Activated T-helper 1 cell treated with anti-CD3 and anti-CD28 coated beads, Interleukin-2, amount 50 U/mL, for 16 hours (primary cell): ENCODE measurements around the gene WDR54.
"Not testable (repeated sequence)": the region's sequence is repeated elsewhere in the genome, so short reads cannot be mapped to it uniquely, and the experiment has no call there.

ENCODE experiments used
- DNase-seq, 2 donors: peaks; one replicate each; pipeline ENCODE4 v3.0.0-alpha.2; 2020; ENCODE audit warnings: low read depth in 1 of 2, low spot score in 1 of 2

The WDR54 gene

DNA sequence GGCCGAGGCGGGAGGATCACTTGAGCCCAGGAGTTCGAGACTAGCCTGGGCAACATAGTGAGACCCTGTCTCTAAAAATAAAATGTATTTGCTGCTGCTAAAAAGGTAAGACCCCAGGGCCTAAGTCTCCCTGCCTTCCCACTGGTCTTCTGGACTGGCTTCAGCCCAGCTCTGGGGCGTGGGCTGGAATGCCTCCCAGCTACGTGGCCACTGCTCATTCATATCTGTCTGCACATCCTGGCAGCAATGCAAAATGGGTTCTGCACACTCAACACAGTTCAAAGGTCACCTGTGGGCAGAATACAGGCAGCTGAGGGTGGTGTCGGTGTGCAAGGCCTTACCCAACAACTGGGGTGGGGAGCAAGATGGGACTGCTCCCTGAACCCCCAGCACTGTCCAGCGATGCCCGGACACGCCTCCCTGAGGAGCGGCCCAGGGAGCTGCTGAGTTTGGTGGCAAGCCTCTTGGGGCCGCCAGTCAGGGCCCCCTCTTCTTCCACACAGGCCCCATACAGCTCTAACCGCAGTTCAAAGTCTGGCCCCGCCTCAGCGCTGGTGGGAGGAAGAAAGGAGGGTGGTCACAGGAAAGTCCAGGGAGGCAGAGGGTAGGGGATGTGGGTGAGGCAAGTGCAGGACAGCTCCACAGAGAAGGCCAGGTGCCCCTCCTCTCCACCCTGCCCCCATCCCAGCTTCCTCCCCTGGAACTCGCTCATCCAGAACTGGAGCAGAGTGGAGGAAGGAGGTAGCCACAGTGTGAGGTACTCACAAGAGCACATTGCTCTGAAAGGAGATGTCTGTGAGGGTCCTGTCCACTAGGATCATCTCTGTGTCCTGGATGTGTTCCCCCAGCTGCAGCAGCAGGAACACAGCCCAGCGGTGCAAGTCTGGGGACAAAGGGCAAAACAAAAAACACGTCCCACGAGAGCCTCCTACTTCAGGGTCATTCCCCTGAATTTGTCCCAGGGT, 8.2 kb downstream of the WDR54 start:
- no peak for DNase-seq

DNA sequence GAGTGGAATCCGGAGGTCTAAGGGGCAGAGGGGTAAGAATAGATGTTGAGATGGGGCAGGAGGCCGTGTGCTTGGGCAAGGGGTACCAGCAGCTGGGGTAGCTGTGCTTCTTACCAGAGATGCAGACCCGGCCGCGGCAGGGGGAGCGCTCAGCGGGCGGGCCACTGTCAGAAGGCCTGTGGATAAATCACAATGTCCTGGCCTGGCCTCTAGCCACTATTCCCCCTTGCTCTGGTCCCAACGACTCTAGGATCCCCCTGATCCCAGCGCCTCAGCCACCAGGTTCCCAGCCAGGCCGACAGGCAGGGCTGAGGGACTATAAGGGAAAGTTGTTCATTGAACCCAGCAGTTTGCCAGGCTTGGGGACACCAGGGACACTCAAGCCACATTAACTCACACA, 9.0 kb downstream of the WDR54 start:
- no peak for DNase-seq

- DNase-seq = no peak
Observed at GRCh38 chr2:74436111-74436805, 14.7 kb downstream of the WDR54 start.

GRCh38 chr2:74436848-74437695, 15.5 kb downstream of the WDR54 start:
- DNase-seq = no peak

- DNase-seq = no peak
Observed at GRCh38 chr2:74438248-74438647, 16.7 kb downstream of the WDR54 start.

DNA sequence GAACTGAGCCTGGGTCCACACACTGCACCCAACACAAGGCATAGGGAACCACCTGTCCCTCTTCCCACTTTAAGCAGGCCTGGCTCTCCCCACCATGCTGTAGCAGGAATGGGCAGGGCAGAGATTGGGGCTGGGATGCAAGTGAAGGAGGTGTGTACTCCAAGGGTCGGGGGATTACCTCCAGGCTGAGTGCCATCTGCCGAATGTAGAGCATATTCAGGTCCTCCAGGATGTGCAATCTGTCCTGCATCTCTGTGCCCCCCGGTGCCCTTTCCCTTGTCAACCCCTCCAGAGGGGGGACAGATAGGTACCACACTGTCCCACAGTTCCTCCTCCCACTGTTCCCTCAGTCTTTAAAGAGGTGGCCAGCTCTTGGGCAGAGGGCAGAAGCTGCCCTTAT, 17.8 kb downstream of the WDR54 start:
- no peak for DNase-seq

DNA sequence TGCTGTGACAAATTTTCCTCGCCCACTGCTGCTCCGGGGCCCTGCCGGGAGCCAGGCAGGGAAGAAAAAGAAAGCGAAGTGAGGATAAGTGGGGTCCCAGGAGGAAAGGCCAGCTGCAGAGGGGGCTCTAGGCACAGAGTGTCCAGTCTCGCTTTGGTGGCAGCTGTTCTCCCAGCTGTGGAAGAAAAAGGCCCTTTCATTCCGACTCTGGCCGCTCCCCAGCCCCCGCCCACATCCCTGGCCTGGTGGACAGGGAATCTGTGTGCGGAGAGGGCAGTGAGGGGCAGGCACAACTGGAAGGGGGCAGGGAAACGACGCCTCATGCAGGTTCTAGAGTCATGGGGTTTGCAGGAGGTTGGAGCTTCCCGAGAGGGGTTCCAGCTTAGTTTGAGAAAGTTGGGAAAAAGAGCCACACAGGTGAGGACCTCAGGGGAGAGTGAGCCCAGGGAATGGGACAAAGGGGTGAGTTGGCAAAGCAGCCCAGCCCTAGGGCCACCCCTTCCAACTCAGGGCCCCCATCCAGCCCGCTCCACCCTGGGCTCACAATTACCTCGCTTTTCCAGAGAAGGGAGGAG, 18.4 kb downstream of the WDR54 start:
- DNase-seq = no peak

DNA sequence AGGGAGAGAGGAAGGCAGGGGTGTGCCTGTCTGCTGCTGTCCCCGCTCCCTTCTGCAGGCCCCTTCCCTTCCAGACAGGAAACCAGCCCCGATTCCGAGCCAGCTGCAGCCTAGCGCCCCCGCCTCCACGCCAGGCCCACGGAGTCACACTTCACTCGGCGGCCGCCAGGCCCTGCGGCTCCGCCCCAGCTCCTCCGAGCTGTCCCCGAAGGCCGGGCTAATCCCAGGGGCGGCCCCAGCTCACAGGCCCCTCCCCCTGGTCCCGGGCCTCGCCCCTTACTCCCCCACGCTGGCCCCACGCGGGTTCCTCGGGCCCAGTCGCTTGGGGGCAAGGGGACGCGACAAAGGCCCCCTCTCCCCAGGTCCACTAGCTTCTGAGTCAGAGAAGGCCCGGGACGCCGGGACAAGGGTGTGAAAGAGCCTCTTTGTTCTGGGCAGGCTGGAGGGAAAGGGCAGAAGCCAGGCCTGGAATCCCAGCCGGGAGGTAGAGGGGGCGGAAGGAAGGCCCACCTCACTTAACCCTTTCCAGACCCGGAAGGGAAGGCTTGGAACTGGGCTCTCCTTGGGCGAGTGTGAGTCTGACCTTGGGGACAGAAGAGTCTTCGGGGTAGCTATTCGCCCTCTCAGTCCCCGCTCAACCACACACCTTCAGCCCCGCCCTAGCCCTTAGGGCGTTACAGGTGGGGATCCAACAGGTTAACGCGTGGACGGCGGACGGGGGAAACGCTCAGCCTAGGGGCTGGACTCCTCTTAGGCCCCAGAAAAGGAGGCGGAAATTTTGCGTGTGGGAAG, 19.0 kb downstream of the WDR54 start:
- no peak for DNase-seq

GRCh38 chr2:74441170-74441689, 19.7 kb downstream of the WDR54 start:
- no peak for DNase-seq

GRCh38 chr2:74441690-74442482, 20.4 kb downstream of the WDR54 start, which contains the start of gene RTKN:
RTKN (minus strand) TSS chr2:74441937; CDS start chr2:74441816, 121 bp downstream.
- no peak for DNase-seq

GRCh38 chr2:74442483-74443297, 21.2 kb downstream of the WDR54 start:
- DNase-seq = not testable (repeated sequence)

DNA sequence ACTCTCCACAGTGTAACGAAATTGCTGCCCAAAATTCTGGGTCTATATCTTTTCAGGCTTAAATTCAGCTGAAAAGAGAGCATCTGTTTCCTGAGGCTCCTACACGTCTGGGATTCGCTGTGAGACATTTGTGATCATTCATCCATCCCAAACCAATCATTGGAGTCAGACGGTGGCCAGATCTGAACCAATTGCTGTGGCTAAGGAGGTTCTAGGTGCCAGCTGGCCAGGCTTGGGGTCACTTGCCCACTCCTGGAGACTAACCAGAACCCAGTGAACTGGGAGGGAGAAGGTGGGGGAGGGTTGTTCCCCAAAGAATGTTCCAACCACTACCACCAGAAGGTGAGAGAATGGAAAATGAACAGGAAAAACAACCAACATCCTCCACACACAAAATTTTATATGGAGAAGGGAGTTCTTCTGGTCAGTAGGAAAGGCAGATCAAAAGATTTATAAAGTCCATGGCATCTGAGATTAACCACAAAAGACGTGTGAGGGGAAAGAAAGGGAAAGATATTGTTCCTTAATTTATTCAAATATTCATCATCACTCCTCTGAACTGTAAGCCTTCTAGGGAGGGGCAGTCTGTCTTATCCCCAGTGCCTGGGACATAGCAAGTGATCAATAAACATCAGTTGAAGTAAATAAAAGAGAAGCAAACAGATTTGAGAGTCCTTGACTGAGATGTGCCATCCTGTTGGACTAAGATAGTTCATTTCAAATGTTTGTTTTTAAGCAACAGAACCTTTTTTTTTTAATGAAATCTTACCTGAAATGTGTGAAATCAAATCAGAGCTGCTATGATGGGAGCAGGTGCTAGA, 23.2 kb downstream of the WDR54 start:
- DNase-seq = no peak

- DNase-seq = no peak
Observed at GRCh38 chr2:74447230-74447999, 25.9 kb downstream of the WDR54 start.

- DNase-seq = no peak
Observed at GRCh38 chr2:74448771-74449170, 27.2 kb downstream of the WDR54 start.

DNA sequence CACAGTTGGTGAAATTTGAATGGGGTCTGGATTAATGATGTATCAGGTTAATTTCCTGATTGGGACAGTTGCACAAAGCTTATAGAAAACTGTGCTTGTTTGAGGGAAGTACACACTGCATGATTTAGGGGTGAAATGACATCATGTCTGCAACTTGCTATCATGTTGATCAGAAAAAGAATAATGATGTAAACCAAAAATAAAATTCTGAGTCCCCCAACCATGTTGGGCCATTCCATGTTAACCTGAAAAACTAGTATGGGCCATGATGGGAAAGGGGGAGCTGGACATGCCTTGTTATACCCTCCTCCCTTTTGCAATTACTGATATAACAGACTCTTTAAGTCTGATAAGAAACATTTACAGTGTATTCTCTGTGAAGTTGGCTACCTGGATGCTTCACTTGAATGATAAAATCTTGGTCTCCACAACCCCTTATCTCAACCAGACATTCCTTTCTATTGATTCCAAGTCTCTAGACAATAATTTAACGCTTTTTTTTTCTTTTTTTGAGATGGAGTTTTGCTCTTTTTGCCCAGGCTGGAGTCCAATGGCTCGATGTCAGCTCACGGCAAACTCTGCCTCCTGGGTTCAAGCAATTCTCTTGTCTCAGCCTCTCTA, 29.1 kb downstream of the WDR54 start:
- no peak for DNase-seq
